Testis (tissue), 3 donors: ENCODE results near the gene RPL36. TPM values are rescaled to one million over a fixed set of nuclear protein-coding genes. Genes with fewer than 3 reads are reported as not detected.

Experiments used
- DNase-seq: peaks from one replicate; pipeline ENCODE4 v3.0.0-alpha.2; 2019
- H3K27ac ChIP-seq, 2 donors: fragments of 200-600 bp; sonication (generic); one replicate each; pipeline ENCODE4 v1.5.1; 2019
- H3K27me3 ChIP-seq: fragments of 200-600 bp; sonication (generic); one replicate; pipeline ENCODE4 v1.5.1; 2019
- H3K36me3 ChIP-seq: fragments of 200-600 bp; sonication (generic); one replicate; pipeline ENCODE4 v1.5.1; 2017; ENCODE audit warnings: low read depth; ENCODE audit errors: missing control alignments
- H3K4me1 ChIP-seq: fragments of 200-600 bp; sonication (generic); one replicate; pipeline ENCODE4 v1.5.1; 2019
- H3K4me3 ChIP-seq, 2 donors: fragments of 200-600 bp; sonication (generic); one replicate each; pipeline ENCODE4 v1.5.1; 2017 to 2019
- H3K9me3 ChIP-seq: fragments of 200-600 bp; sonication (generic); one replicate; pipeline ENCODE4 v1.5.1; 2017
- POLR2A ChIP-seq: fragments of 450-650 bp; IDR thresholded peaks from one replicate; pipeline ENCODE4 v1.6.1; 2017; ENCODE audit warnings: antibody characterized with exemption, mild to moderate bottlenecking, moderate library complexity
- WGBS, 2 donors: methylation state at CpG; one replicate each; pipeline ENCODE4 v1.1.5; 2018; 5-methylcytosine and 5-hydroxymethylcytosine counted together
- intact Hi-C: fragments of 100-400 bp; cut with DNase I; formaldehyde crosslinking; loops from one replicate; pipeline ENCODE4 v1.15.1; 2023; ENCODE audit warnings: low total_unique reads
- polyA plus RNA-seq: library from polyadenylated mRNA; stranded (reverse); fragments of 350-450 nt; fragmentation: Illumina TruSeq; extraction: RNeasy Lipid Tissue Mini Kit (QIAGEN cat#74804); gene quantifications from one replicate; pipeline ENCODE4 v1.2.3, GENCODE V29; 2014; ENCODE audit warnings: low read depth, low replicate concordance; ENCODE audit not compliant: insufficient read depth
- total RNA-seq, 2 donors: library from RNA; depleted of rRNA; stranded (reverse); fragments of >200 nt; gene quantifications; one replicate each; pipeline ENCODE4 v1.2.3, GENCODE V29; 2016
- TF ChIP-seq, protein P1 (sequence below), 3 experiments: fragments of 450-650 bp in 2 of 3; fragments of 200-600 bp in 1 of 3; sonication (generic) in 1 of 3; IDR thresholded peaks; one replicate each; pipeline ENCODE4 v1.5.1; 2016 to 2019; ENCODE audit warnings: antibody characterized with exemption in 3 of 3, mild to moderate bottlenecking in 2 of 3, moderate library complexity in 1 of 3

The RPL36 gene
- total and polyA plus RNA-seq, 3 donors from 2014 or later, result 331 to 531 (median 497) TPM

DNA sequence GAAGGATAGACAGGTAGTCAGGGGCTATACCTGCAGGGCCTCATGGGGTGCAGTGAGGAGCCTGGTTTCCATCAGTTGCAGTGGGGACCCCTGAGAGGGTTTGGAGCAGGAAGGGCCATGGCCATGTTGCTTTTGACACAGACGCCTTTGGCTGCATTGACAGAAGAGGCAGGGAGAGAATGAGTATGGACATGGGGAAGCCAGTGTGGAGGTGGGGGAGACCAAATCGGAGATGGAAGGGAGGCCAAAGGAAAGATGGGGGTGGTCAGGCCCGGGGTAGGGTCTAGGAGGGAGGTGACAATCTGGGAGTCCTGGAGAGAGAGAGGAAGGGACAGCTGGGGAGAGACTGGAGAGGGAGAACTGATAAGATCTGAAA, 8.0 kb upstream of the RPL36 start:
- DNase-seq, result no peak
- Histone ChIP-seq H3K4me1 (peaks cover 13% of the 10 kb centered on the region), H3K27ac (no peak overlapping the region), H3K9me3 (no peaks in the 10 kb centered on the region), H3K4me3 (no peak overlapping the region), H3K36me3 (no peaks in the 10 kb centered on the region), H3K27me3 (no peaks in the 10 kb centered on the region)
- intact Hi-C loops, result no loop called here
- TF ChIP-seq POLR2A, result no peak
- TF ChIP-seq, protein P1, sequence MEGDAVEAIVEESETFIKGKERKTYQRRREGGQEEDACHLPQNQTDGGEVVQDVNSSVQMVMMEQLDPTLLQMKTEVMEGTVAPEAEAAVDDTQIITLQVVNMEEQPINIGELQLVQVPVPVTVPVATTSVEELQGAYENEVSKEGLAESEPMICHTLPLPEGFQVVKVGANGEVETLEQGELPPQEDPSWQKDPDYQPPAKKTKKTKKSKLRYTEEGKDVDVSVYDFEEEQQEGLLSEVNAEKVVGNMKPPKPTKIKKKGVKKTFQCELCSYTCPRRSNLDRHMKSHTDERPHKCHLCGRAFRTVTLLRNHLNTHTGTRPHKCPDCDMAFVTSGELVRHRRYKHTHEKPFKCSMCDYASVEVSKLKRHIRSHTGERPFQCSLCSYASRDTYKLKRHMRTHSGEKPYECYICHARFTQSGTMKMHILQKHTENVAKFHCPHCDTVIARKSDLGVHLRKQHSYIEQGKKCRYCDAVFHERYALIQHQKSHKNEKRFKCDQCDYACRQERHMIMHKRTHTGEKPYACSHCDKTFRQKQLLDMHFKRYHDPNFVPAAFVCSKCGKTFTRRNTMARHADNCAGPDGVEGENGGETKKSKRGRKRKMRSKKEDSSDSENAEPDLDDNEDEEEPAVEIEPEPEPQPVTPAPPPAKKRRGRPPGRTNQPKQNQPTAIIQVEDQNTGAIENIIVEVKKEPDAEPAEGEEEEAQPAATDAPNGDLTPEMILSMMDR (IDR thresholded peaks at IDR 0.05), result no peak
- WGBS, 2 donors, result 79 to 92% methylated on average over 3 of the region's 3 CpGs

DNA sequence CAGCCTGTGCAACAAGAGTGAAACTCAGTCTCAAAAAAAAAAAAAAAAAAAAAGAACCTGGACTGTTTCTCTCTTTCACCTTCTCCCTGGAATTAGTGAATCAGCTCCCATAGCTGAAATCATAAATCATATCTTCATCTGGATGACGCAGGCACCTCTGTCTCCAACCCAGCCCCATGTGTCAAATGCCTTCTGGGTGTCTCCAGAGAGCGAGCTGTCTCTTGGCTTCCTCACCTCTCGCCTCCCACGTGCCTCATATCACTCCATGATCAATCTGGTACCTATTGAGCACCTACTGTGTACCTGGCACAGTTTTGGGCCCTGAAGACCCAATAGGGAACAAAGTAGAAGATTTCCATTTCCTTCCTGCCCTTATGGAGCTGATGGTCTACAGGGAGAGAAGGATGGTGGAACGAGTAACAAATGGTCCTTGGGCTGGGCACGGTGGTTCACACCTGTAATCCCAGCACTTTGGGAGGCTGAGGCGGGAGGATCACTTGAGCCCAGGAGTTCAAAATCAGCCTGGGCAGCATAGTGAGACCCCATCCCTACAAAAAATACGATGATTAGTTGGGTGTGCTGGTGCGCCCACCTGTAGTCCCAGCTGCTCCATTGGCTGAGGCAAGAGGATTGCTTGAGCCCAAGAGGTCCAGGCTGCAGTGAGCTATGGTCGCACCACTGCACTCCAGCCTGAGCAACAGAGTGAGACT, 6.8 kb upstream of the RPL36 start:
- intact Hi-C loops, result no loop called here
- Histone ChIP-seq H3K9me3 (no peaks in the 10 kb centered on the region), H3K27me3 (no peaks in the 10 kb centered on the region), H3K36me3 (no peaks in the 10 kb centered on the region), H3K27ac (no peak overlapping the region), H3K4me1 (peaks cover 13% of the 10 kb centered on the region), H3K4me3 (no peak overlapping the region)
- WGBS, 2 donors, result 88 to 93% methylated on average over 10 of the region's 10 CpGs
- TF ChIP-seq, protein P1 (IDR thresholded peaks at IDR 0.05), result no peak
- no peak for TF ChIP-seq POLR2A
- no peak for DNase-seq

DNA sequence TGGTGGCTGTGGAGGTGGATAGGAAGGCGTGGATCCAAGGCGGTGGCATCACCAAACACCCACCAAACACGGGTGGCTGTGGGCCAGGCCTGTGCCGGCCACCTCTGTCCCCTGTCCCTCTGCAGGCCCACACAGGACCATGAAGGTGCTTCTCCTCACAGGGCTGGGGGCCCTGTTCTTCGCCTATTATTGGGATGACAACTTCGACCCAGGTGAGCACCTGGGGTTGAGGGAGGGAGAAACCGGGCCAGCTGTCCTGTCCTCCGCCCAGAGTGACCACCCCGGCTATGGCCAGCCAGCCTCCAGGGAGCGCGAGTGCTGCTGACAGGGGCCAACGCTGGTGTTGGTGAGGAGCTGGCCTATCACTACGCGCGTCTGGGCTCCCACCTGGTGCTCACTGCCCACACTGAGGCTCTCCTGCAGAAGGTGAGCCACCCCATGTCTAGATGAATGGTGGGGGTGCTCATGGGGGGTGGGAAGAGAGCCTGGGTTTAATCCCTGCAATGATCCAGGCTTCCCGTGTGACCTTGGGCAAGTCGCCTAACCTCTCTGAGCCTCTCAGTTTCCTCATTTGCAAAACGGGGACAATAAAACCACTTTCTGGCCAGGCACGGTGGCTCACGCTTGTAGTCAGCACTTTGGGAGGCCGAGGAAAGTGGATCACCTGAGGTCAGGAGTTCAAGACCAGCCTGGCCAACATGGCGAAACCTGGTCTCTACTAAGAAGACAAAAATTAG, 5.2 kb upstream of the RPL36 start:
- DNase-seq, result no peak
- Histone ChIP-seq H3K9me3 (no peaks in the 10 kb centered on the region), H3K36me3 (no peaks in the 10 kb centered on the region), H3K27me3 (no peaks in the 10 kb centered on the region), H3K4me3 (no peak overlapping the region), H3K4me1 (peaks cover 11% of the 10 kb centered on the region), H3K27ac (no peak overlapping the region)
- TF ChIP-seq, protein P1 (IDR thresholded peaks at IDR 0.05), result no peak
- intact Hi-C loops, result loop anchor here (5.0 kb wide), 1 partner anchor 63 kb away; the partner anchor contains the start of genes SAFB and SAFB2
- 89 to 90% methylated on average over 11 to 22 of the region's 22 CpGs for WGBS, 2 donors

DNA sequence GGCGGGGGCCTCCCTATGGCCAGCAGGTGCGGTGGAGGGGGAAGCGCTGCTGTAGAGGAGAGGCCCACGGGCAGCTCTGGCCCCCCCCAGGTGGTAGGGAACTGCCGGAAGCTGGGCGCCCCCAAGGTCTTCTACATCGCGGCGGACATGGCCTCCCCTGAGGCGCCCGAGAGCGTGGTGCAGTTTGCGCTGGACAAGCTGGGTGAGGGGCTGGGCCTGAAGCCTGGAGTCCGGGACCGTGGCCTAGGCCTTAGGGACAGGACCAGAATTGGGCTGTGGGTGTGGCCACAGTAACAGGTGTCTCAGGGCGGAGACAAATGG, 3.8 kb upstream of the RPL36 start:
- 29 to 42% methylated on average over 10 to 15 of the region's 16 CpGs for WGBS, 2 donors
- Histone ChIP-seq H3K9me3 (no peaks in the 10 kb centered on the region), H3K4me3 (peak overlapping the region; percentile 47 to 58), H3K36me3 (no peaks in the 10 kb centered on the region), H3K27me3 (no peaks in the 10 kb centered on the region), H3K27ac (peak overlapping the region in 1 of 2 donors; percentile 73), H3K4me1 (peaks cover 8% of the 10 kb centered on the region)
- intact Hi-C loops, result loop anchor here (5.0 kb wide), 1 partner anchor 64 kb away; the partner anchor contains the start of genes SAFB and SAFB2
- no peak for TF ChIP-seq POLR2A
- TF ChIP-seq, protein P1 (IDR thresholded peaks at IDR 0.05), result no peak
- DNase-seq, result no peak
